GM23248 (cell line): ENCODE measurements around the gene FAT4.

Experiments used
- EZH2 ChIP-seq: fragments of 200-600 bp; sonication (generic); IDR thresholded peaks from 2 replicates; pipeline ENCODE4 v1.6.1; 2018; ENCODE audit warnings: antibody characterized with exemption, mild to moderate bottlenecking; ENCODE audit not compliant: insufficient read depth, poor library complexity, severe bottlenecking
- EZH2phosphoT487 ChIP-seq: fragments of 200-600 bp; sonication (generic); IDR thresholded peaks from 2 replicates; pipeline ENCODE4 v1.6.1; 2018; ENCODE audit warnings: antibody characterized with exemption, moderate library complexity, mild to moderate bottlenecking, low read depth; ENCODE audit not compliant: insufficient read depth

DNA sequence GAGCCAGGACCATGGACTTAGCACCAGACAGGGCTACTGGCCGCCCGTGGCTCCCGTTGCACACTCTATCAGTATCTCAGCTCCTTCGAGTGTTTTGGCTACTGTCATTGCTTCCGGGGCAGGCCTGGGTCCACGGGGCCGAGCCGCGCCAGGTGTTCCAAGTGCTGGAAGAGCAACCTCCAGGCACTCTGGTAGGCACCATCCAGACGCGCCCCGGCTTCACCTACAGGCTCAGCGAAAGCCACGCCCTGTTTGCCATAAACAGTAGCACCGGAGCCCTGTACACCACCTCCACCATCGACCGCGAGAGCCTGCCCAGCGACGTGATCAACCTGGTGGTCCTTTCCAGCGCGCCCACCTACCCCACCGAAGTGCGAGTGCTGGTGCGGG is 1.6 kb downstream of the FAT4 start:
- TF ChIP-seq EZH2 (no peak), EZH2phosphoT487 (no peak)
